NCI-H1105 (cell line): ENCODE data around the gene EFNA5.

Experiments used
- DNase-seq: peaks from one replicate; lab custom pipeline; 2025; lab: John Stamatoyannopoulos, UW

Gene EFNA5

GRCh38 chr5:107484281-107484680 lies 186.5 kb downstream of the EFNA5 start:
- DNase-seq = no peak

DNA sequence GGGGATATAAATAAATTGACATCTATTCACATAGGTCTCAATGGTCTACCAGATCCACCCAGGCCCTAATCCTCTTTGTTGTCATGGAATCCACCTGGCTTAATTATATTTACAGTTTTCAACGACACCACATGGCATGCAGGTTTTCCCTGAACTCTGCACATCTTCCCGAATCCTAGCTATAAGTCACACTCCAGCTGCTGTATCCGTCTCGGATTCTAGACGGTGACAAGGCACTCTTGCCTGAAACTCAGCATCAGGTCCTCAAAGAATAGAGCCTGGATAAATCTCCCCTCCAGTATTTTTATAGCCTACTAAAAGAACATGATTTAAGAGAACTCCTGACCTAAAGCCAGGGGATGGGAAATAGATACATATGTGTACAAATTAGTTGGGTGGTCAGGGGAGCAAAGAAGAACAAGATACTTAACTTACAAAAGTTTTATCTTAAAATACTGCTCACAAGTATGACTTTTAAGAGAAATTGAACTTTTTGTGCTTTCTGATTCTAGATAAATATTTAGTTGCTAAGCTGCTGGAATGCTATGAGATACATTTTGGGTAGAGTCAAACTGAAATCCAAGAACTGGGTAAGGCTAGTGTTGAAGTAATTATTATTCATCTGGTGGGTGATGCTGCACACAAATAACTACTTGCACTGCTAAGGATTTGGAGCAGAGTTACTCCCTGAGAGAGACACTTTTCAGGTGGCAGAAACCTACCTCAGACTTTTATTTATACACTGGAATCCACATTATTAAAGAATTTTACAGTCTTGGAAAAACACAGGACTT lies 187.3 kb downstream of the EFNA5 start:
- no peak for DNase-seq

DNA sequence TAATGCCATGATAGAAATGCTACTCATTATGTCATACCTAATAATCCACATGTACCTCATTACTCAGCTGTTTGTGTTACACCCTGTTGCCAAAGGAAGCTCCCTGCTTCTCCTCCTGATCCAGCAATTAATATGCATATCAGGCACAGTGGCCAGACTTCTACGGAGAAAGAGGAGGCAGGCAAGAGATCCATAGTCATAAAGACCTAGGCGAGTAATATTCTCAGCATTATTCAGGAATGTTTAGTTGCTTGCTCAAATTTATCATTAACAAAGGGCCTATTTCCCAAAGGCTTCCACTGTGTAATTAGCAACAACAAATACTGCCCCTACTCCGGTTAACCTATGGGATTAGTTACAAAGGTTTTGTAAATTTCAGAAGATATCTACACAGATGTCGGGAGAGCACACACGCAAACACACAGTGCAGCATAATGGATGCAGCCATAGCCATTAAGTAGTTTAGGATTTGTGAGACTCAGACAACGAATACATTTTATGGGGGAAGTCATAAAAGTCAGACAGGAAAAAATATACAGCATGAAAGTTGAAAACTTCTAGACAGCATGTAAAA lies 192.6 kb downstream of the EFNA5 start:
- no peak for DNase-seq

DNA sequence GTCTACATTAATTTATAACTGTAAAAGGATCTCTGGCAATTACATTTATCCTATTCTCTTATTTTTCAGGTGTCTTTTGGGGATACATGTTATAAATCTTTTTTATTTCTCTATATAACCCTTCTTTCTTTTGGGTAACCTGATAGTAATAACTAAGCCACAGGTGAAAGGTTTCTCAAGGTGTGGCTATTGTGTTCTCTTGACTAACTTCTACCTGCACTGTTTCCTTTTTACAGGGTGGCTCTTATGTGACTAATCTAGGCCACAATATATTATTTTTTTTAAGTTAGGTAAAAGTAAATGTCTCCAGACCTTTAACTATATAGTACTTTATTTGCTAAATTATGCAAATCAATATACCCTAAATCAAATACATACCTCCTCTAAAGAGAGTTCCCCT lies 193.2 kb downstream of the EFNA5 start:
- no peak for DNase-seq

DNA sequence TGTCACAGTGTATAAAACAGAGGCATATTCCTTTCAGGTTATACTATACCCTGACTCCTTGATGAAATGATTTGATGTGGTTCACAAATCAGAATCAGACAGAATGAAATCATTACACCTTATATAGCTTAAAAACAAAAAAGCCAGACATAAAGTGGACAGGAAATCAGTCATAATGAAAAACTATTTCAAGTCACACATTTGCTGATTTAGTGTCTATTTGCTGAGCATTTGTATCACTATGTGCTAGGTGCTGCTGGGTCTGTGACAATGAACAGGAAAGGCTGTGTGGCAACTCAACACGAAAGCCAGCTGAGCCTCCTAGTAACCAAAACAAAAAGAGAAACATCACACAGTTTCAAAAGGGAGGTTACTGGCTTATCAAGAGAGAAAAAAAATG lies 194.0 kb downstream of the EFNA5 start:
- no peak for DNase-seq

- DNase-seq = no peak
These were observed 195.8 kb downstream of the EFNA5 start for GRCh38 chr5:107474716-107475489.

DNA sequence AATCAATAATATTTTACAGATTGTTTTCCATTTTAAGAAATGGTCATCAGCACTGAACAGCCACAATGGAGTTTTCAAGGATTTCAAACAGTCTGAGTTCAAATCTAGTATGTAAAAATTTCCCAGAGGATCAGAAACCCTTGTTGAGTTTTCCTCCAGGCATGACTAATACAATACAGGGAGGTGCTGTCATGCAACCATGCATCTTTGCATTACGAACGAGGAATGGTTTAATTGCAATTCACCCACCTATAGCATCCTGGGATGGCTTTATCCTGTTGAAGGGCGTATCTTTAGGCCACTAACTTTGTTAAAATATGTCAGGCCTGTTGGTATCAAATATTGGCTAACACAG lies 196.4 kb downstream of the EFNA5 start:
- DNase-seq = no peak

GRCh38 chr5:107472620-107473064 lies 198.1 kb downstream of the EFNA5 start:
- DNase-seq = no peak

- DNase-seq = no peak
These were observed 200.5 kb downstream of the EFNA5 start for GRCh38 chr5:107470295-107470582.

DNA sequence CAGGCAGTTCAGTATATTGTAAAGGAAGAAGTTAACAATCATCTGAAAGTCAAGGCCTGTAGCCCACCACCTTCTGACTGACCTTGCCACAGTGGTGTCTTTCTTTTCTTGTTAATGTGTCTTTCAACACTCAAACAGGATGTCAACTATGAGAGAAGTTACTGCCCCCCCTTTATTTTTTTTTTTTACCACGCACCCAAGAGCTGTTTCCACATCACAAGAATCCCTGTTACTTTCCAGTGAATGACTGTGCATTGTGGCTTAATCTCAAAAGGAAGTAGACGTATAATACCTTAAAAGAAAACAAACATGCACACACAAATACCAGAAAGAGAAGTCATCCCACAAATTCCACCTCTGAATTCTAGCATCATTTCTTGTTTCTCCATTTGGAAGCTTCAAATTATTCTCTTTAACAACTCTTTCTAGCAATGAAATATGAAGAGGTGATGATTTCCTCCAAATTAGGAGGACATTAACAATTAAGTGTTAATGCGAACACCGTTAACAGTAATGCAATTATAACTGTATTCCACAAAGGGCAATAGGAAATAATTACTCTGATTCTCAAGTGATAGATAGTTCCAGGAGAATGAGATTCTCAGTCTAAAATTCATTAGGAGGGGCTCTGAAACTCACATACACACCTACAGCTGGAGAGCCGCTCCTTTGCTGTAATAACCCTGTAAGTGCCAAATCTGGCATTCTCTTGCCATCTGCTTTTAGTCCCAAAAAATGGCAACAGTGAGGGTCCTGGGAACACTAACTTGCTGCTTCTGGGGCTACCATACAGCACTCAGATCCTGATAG lies 201.0 kb downstream of the EFNA5 start:
- no peak for DNase-seq

GRCh38 chr5:107469064-107469463 lies 201.7 kb downstream of the EFNA5 start:
- no peak for DNase-seq

DNA sequence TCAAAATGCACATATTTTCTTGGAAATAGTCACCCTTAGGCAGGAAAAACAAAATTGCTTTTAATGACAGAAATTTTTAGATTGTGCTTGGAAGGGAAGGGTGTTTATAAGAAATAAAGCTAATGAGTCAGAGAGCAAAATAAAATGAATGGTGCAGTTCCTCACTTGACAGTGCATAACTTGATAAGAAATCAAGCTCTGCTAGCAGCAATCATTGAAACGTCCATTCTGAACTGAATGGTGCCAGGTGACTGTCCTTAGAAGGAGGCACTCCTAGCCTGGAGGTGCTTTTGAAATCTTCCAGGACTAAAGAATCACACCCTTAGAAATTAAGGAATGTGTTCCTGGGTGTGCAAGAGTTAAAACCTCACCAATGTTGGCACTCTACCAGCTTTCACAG lies 202.5 kb downstream of the EFNA5 start:
- DNase-seq = no peak

DNA sequence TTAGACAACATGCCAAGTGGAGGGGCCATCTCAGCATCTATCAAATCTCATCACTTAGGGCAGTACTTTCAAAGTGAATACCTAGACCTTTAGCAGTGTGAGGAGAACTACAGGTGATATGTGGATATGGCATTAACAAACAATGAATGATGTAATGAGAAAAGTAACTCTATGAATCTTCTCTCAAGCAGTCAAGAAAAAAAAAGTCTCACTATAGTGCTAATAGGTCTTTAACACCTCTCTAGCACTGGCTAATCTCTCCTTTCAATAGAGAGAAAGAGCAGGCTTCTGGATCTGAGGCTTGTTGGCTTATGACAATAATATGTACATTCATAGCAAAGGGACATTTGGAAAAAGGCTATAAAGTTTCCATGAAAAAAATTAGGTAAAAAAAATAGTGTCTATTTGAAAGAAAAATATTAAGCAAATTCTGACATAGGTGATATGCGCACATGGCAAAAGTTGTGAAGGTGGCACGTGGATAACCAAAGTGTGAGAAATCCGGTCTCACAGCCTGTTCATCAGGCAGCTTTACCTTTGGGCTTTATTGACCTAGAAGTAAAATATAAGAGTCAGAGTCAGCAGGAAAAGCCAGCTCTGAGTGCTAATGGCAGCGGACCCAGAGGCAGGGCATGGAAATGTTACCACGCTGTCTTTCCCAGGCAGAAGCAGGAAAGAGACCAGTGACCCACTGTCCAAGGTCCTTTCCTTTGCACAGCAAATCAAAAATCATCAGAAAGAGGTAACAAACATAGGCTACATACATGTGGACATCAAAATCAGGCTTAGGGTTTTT lies 203.4 kb downstream of the EFNA5 start:
- no peak for DNase-seq

DNA sequence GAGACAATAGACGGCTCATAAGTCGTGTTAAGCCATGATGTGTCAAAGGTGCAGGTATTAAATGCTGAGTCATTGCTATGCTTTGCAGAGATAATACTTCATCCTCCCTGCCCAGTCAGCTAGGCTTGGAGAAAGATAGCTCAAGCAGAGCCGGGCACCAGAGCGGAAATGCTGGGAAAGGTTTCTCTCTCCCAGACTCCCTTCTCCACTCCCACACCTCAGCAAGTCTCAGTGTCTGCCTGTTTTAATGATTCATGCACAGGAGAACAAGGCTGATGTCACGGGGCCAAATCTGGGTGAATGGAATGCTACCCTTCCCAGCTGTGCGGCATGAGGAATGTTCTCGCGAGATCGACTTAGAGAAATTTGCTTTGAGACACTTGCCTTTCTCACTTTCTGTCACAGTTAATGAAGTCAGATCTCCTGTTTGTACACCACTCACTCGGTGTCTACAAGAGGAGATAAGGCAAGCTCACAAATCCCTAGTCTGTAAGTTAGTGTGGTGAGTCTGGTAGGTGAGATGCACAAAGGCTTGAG lies 204.4 kb downstream of the EFNA5 start:
- DNase-seq = no peak

- no peak for DNase-seq
These were observed 205.9 kb downstream of the EFNA5 start for GRCh38 chr5:107464876-107465275.

DNA sequence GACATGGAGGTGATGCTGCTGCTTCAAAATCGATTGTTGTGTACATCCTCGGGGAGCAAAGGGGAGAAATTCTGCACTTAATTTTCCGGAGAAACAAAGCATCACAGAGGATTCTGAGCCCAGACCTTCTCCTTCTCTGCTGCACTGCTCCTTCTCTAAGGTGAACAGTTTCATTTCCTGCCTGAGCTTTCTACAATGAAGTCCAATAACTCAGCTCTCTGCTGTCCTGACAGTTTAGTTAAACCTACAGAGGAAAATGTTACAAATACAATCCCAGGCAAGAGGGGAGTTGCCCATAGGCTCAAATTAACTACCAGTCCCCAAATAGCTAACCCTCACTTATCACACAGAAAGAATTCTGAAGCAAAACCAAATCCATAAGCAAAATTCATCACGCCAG lies 206.3 kb downstream of the EFNA5 start:
- DNase-seq = no peak

GRCh38 chr5:107463731-107464130 lies 207.0 kb downstream of the EFNA5 start:
- DNase-seq = no peak

- DNase-seq = no peak
These were observed 209.0 kb downstream of the EFNA5 start for GRCh38 chr5:107461770-107462169.

GRCh38 chr5:107460789-107461188 lies 209.9 kb downstream of the EFNA5 start:
- no peak for DNase-seq

DNA sequence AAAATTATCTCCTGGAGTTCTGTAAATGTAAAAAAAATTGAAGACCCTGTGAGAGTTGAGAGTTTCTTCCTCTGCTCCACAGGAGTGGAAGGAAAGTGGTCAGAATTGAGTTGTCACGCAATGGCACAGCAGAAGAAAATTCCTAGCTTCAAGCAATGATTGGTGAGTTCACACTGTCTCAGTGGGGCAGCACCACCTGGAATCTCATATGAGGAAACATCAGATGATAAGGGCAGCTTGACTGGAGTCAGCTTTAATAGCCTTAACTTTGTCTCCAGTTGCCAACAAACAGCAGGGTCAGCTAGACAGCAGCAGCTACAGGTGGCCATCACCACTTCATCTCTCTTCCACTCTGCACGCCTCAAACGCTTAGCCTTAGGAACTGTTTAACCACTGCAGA lies 211.1 kb downstream of the EFNA5 start:
- DNase-seq = no peak

DNA sequence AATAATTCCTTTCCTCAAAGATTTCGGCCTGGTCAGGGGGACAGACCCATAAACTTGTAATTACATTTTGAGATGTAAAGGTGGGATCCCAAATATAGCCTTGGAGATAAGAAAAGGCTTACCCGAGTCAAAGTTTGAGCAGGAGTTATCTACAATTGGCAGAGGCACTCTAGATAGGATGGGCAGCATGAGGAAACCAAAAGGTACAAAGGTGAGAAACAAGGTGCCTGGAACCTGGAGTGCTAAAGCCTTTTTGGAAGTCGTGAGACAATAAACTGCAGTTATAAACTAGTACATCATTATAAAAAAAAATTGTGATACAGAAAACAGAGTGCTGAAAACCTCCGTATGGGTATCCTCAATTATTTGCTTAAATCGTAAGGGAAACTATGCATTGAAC lies 212.4 kb downstream of the EFNA5 start:
- DNase-seq = no peak
